OCI-LY1 (cell line): ENCODE results near the gene GNB3.
"Not testable (repeated sequence)": the region's sequence is repeated elsewhere in the genome, so short reads cannot be mapped to it uniquely, and the experiment has no call there.

ENCODE experiments used
- H2AFZ ChIP-seq: fragments of 200-600 bp; sonication (generic), shearing (Covaris generic); 2 replicates; pipeline ENCODE4 v1.6.0; 2014; ENCODE audit warnings: antibody characterized with exemption, mild to moderate bottlenecking, low read length
- H3F3A ChIP-seq: fragments of 200-600 bp; sonication (generic), shearing (Covaris generic); 2 replicates; pipeline ENCODE4 v1.6.0; 2014; ENCODE audit warnings: mild to moderate bottlenecking, antibody characterized with exemption, low read length, moderate library complexity; ENCODE audit not compliant: insufficient read depth
- H3K27ac ChIP-seq: fragments of 200-600 bp; sonication (generic); 2 replicates; pipeline ENCODE4 v1.5.1; 2014; ENCODE audit warnings: low read length, mixed run types, mild to moderate bottlenecking, low read depth; ENCODE audit not compliant: poor library complexity, severe bottlenecking
- H3K27me3 ChIP-seq: fragments of 200-600 bp; sonication (generic); 2 replicates; pipeline ENCODE4 v1.6.0; 2014; ENCODE audit warnings: antibody characterized with exemption, mild to moderate bottlenecking, low read length, moderate library complexity; ENCODE audit not compliant: insufficient read depth
- H3K36me3 ChIP-seq: fragments of 200-600 bp; sonication (generic); 2 replicates; pipeline ENCODE4 v1.6.1; 2014; ENCODE audit warnings: mild to moderate bottlenecking, antibody characterized with exemption, low read length, moderate library complexity, mixed read lengths; ENCODE audit not compliant: insufficient read depth
- H3K4me1 ChIP-seq: fragments of 200-600 bp; sonication (generic); 2 replicates; pipeline ENCODE4 v1.5.1; 2014; ENCODE audit warnings: mild to moderate bottlenecking, low read length, moderate library complexity; ENCODE audit not compliant: insufficient read depth, severe bottlenecking
- H3K4me2 ChIP-seq: fragments of 200-600 bp; sonication (generic), shearing (Covaris generic); 2 replicates; pipeline ENCODE4 v1.6.1; 2014; ENCODE audit warnings: low read length
- H3K4me3 ChIP-seq: fragments of 200-600 bp; sonication (generic); 2 replicates; pipeline ENCODE4 v1.5.1; 2014; ENCODE audit warnings: low read length, low read depth, mild to moderate bottlenecking, mixed read lengths; ENCODE audit not compliant: poor library complexity, severe bottlenecking
- H3K79me2 ChIP-seq: fragments of 200-600 bp; shearing (Covaris generic); 2 replicates; pipeline ENCODE4 v1.6.1; 2016; ENCODE audit warnings: mixed run types, low read length, mixed read lengths; ENCODE audit not compliant: insufficient read depth
- H3K9ac ChIP-seq: fragments of 200-600 bp; sonication (generic), shearing (Covaris generic); 2 replicates; pipeline ENCODE4 v1.6.1; 2014; ENCODE audit warnings: mild to moderate bottlenecking, low read length, mixed read lengths
- H3K9me2 ChIP-seq: fragments of 200-600 bp; sonication (generic), shearing (Covaris generic); 2 replicates; pipeline ENCODE4 v1.6.1; 2014; ENCODE audit warnings: low read depth, mild to moderate bottlenecking, low read length, mixed read lengths
- H3K9me3 ChIP-seq: fragments of 200-600 bp; shearing (Covaris generic); 2 replicates; pipeline ENCODE4 v1.6.1; 2014; ENCODE audit warnings: low read length, mixed read lengths
- H4K20me1 ChIP-seq: fragments of 200-600 bp; sonication (generic), shearing (Covaris generic); 2 replicates; pipeline ENCODE4 v1.6.0; 2016; ENCODE audit warnings: mild to moderate bottlenecking, low read length; ENCODE audit not compliant: insufficient read depth
- CTCF ChIP-seq: fragments of 200-600 bp; sonication (generic), shearing (Covaris generic); IDR thresholded peaks from 2 replicates; pipeline ENCODE4 v1.5.1; 2017; ENCODE audit warnings: mild to moderate bottlenecking, antibody characterized with exemption, low read length, moderate library complexity, mixed read lengths
- EZH2 ChIP-seq: fragments of 200-600 bp; sonication (generic), shearing (Covaris generic); IDR thresholded peaks from 2 replicates; pipeline ENCODE4 v1.8.0; 2017; ENCODE audit warnings: borderline replicate concordance, mixed run types, mild to moderate bottlenecking, antibody characterized with exemption, low read length, moderate library complexity, mixed read lengths

Gene GNB3

GRCh38 chr12:6868211-6869048 is 27.7 kb downstream of the GNB3 start:
- peaks cover 56% of the 10 kb centered on the region for H3K4me1 ChIP-seq
- H3F3A ChIP-seq: peaks cover 13% of the 10 kb centered on the region
- no peaks in the 10 kb centered on the region for H3K27me3 ChIP-seq
- H3K4me2 ChIP-seq: peak overlapping the region; percentile 99
- H3K27ac ChIP-seq: peak overlapping the region; percentile 76
- H3K9me3 ChIP-seq: no peaks in the 10 kb centered on the region
- no peaks in the 10 kb centered on the region for H3K9me2 ChIP-seq
- TF ChIP-seq CTCF (peak; percentile 48), EZH2 (no peak)
- H3K9ac ChIP-seq: peak overlapping the region; percentile 99
- H4K20me1 ChIP-seq: peaks cover 3% of the 10 kb centered on the region; the same call in 1 of the 2 replicates
- H3K4me3 ChIP-seq: peak overlapping the region; percentile 91
- peaks cover 8% of the 10 kb centered on the region for H3K79me2 ChIP-seq
- H3K36me3 ChIP-seq: peaks cover 71% of the 10 kb centered on the region
- no peak overlapping the region for H2AFZ ChIP-seq

DNA sequence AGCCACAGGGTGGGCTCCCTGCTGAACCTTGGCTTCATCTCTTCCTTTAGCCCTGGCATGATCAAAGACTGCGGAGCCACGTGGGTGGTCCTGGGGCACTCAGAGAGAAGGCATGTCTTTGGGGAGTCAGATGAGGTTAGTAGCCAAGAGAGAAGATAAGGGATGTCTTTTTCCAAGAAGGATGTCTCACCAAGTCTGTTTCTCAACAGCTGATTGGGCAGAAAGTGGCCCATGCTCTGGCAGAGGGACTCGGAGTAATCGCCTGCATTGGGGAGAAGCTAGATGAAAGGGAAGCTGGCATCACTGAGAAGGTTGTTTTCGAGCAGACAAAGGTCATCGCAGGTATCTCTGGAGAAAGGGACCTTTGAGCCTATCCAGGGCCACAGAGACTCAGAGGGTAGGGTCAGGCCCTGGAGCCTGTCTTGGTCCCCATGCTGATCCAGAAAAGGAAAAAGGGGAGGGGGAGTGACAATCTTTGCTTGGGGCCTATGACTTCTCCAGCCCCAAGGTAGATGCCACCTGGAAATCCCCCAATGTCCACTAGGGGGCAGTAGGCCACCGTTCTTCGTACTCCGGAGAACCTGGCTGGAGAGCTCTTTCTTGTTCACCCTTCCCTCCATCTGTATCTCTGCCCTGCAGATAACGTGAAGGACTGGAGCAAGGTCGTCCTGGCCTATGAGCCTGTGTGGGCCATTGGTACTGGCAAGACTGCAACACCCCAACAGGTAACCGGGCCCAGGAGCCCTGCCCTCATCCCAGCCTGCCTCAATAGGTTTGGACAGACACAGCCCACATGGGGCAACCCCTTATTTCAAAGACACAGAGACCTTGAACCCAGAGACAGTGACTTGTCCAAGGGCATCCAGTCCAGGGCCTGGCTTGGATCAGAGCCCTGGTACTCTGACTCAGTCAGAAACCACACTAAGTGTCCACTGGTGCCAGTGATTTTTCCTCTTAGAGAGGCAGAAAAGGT is 28.6 kb downstream of the GNB3 start:
- Histone ChIP-seq H3K9ac (peak overlapping the region; percentile 99), H3K4me3 (peak overlapping the region; percentile 91), H3K4me1 (peaks cover 61% of the 10 kb centered on the region), H3K27ac (peak overlapping the region; percentile 78), H2AFZ (no peak overlapping the region), H4K20me1 (peaks cover 3% of the 10 kb centered on the region; the same call in 1 of the 2 replicates), H3K36me3 (peaks cover 64% of the 10 kb centered on the region), H3F3A (peaks cover 13% of the 10 kb centered on the region), H3K9me2 (no peaks in the 10 kb centered on the region), H3K4me2 (peak overlapping the region; percentile 99), H3K27me3 (no peaks in the 10 kb centered on the region), H3K9me3 (no peaks in the 10 kb centered on the region), H3K79me2 (peaks cover 8% of the 10 kb centered on the region)
- TF ChIP-seq CTCF: peak; percentile 82
- TF ChIP-seq EZH2: no peak

DNA sequence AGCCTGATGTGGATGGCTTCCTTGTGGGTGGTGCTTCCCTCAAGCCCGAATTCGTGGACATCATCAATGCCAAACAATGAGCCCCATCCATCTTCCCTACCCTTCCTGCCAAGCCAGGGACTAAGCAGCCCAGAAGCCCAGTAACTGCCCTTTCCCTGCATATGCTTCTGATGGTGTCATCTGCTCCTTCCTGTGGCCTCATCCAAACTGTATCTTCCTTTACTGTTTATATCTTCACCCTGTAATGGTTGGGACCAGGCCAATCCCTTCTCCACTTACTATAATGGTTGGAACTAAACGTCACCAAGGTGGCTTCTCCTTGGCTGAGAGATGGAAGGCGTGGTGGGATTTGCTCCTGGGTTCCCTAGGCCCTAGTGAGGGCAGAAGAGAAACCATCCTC is 29.6 kb downstream of the GNB3 start:
- H3F3A ChIP-seq: peaks cover 13% of the 10 kb centered on the region
- H3K9me3 ChIP-seq, H3K9me2 ChIP-seq, H3K9ac ChIP-seq, H3K79me2 ChIP-seq, H2AFZ ChIP-seq, H3K4me3 ChIP-seq, H4K20me1 ChIP-seq, H3K27me3 ChIP-seq: not testable (repeated sequence)
- H3K4me1 ChIP-seq: peaks cover 61% of the 10 kb centered on the region
- peak overlapping the region; percentile 99; the same call in 1 of the 2 replicates for H3K4me2 ChIP-seq
- H3K36me3 ChIP-seq: peaks cover 64% of the 10 kb centered on the region
- H3K27ac ChIP-seq: peak overlapping the region; percentile 78
